ENCODE data around the gene MLC1. TPM values are rescaled to one million over a fixed set of nuclear protein-coding genes. Genes with fewer than 3 reads are reported as not detected.

MLC1 gene
- total and polyA plus RNA-seq, 4 donors: 0.13 to 9.4 (median 0.33) TPM; not detected in 1

- Histone ChIP-seq H3K36me3 (ENCODE audit: control insufficient read depth in 4 of 4, insufficient read depth in 3 of 4, low read depth in 1 of 4, low read length in 3 of 4) (no peaks in the 10 kb centered on the region), H3K9ac (ENCODE audit: low read depth in 1 of 2, low read length in 2 of 2) (no peak overlapping the region), H3K27ac (ENCODE audit: low read depth in 1 of 2, low read length in 2 of 2) (no peak overlapping the region), H3K4me1 (ENCODE audit: control insufficient read depth in 4 of 4, insufficient read depth in 4 of 4, low read length in 3 of 4) (no peaks in the 10 kb centered on the region), H3K9me3 (ENCODE audit: control insufficient read depth in 4 of 4, low read length in 3 of 4) (no peaks in the 10 kb centered on the region), H3K27me3 (ENCODE audit: control insufficient read depth in 4 of 4, insufficient read depth in 4 of 4, low read length in 3 of 4) (peaks cover 0 to 2% (median 0%) of the 10 kb centered on the region in 4 donors), H3K4me3 (ENCODE audit: low read depth in 1 of 3, low read length in 3 of 3) (no peak overlapping the region)
- 69% methylated on average over 18 of the region's 18 CpGs for WGBS
- no peak for TF ChIP-seq HNF4A (conservative IDR thresholded peaks at IDR 0.05)
- no peak for TF ChIP-seq MAX (IDR thresholded peaks at IDR 0.05)
- TF ChIP-seq GABPA (IDR thresholded peaks at IDR 0.05 in 1 of 2, conservative IDR thresholded peaks at IDR 0.05 in 1 of 2): no peak
- TF ChIP-seq REST (IDR thresholded peaks at IDR 0.05): no peak
- DNase-seq (ENCODE audit: low spot score): no peak
Observed at GRCh38 chr22:50083462-50084079, 1.7 kb downstream of the MLC1 start.

GRCh38 chr22:50082961-50083461 lies 2.2 kb downstream of the MLC1 start:
- no peaks in the 10 kb centered on the region for H3K36me3 ChIP-seq (ENCODE audit: control insufficient read depth in 4 of 4, insufficient read depth in 3 of 4, low read depth in 1 of 4, low read length in 3 of 4)
- H3K27me3 ChIP-seq (ENCODE audit: control insufficient read depth in 4 of 4, insufficient read depth in 4 of 4, low read length in 3 of 4): peaks cover 0 to 2% (median 0%) of the 10 kb centered on the region in 4 donors
- DNase-seq (ENCODE audit: low spot score): no peak
- H3K9me3 ChIP-seq (ENCODE audit: control insufficient read depth in 4 of 4, low read length in 3 of 4): no peaks in the 10 kb centered on the region
- no peak overlapping the region for H3K4me3 ChIP-seq (ENCODE audit: low read depth in 1 of 3, low read length in 3 of 3)
- WGBS: 72% methylated on average over 21 of the region's 21 CpGs
- H3K27ac ChIP-seq (ENCODE audit: low read depth in 1 of 2, low read length in 2 of 2): no peak overlapping the region
- TF ChIP-seq ZBTB33 (IDR thresholded peaks at IDR 0.05) (no peak), HNF4A (conservative IDR thresholded peaks at IDR 0.05) (no peak), MAX (IDR thresholded peaks at IDR 0.05) (no peak), CTCF (IDR thresholded peaks at IDR 0.05; ENCODE audit: low read depth, low read length, missing input control) (no peak), JUND (IDR thresholded peaks at IDR 0.05) (no peak), EGR1 (IDR thresholded peaks at IDR 0.05; ENCODE audit: low read depth in 2 of 2) (no peak), YY1 (IDR thresholded peaks at IDR 0.05) (no peak)
- no peaks in the 10 kb centered on the region for H3K4me1 ChIP-seq (ENCODE audit: control insufficient read depth in 4 of 4, insufficient read depth in 4 of 4, low read length in 3 of 4)
- no peak overlapping the region for H3K9ac ChIP-seq (ENCODE audit: low read depth in 1 of 2, low read length in 2 of 2)
